UCSD-AML1 (cell line): ENCODE measurements around the gene PCNX2.

Experiments
- DNase-seq: peaks from one replicate; lab custom pipeline; 2025; ENCODE audit not compliant: unreplicated experiment; lab: John Stamatoyannopoulos, UW

Gene PCNX2

GRCh38 chr1:232966663-232967062 lies 328.9 kb downstream of the PCNX2 start:
- no peak for DNase-seq

GRCh38 chr1:232965912-232966217 lies 329.7 kb downstream of the PCNX2 start:
- DNase-seq, result no peak

GRCh38 chr1:232965124-232965911 lies 330.2 kb downstream of the PCNX2 start:
- DNase-seq, result no peak

- no peak for DNase-seq
These were observed 330.9 kb downstream of the PCNX2 start for GRCh38 chr1:232964601-232965000.

GRCh38 chr1:232962761-232963745 lies 332.5 kb downstream of the PCNX2 start:
- no peak for DNase-seq

GRCh38 chr1:232958067-232958466 lies 337.5 kb downstream of the PCNX2 start:
- DNase-seq, result no peak

- no peak for DNase-seq
These were observed 339.4 kb downstream of the PCNX2 start for GRCh38 chr1:232956081-232956480.

GRCh38 chr1:232954594-232955365 lies 340.7 kb downstream of the PCNX2 start:
- DNase-seq, result no peak

- peak; percentile 42 for DNase-seq
These were observed 342.7 kb downstream of the PCNX2 start for GRCh38 chr1:232952514-232953499.

- DNase-seq, result no peak
These were observed 343.9 kb downstream of the PCNX2 start for GRCh38 chr1:232951605-232952004.

- DNase-seq, result no peak
These were observed 344.3 kb downstream of the PCNX2 start for GRCh38 chr1:232951180-232951579.

GRCh38 chr1:232950197-232951176 lies 345.0 kb downstream of the PCNX2 start, which contains the start of gene NTPCR:
NTPCR (plus strand) TSS chr1:232950611; CDS start chr1:232950711, 100 bp downstream.
- DNase-seq, result peak; percentile 88

GRCh38 chr1:232949636-232950196 lies 345.8 kb downstream of the PCNX2 start:
- no peak for DNase-seq

- DNase-seq, result no peak
These were observed 351.2 kb downstream of the PCNX2 start for GRCh38 chr1:232944347-232944746.

- DNase-seq, result no peak
These were observed 351.8 kb downstream of the PCNX2 start for GRCh38 chr1:232943679-232944252.

GRCh38 chr1:232942413-232943294 lies 352.9 kb downstream of the PCNX2 start:
- no peak for DNase-seq

GRCh38 chr1:232940262-232940661 lies 355.3 kb downstream of the PCNX2 start:
- DNase-seq, result no peak
